Stimulated activated CD4-positive, alpha-beta T cell treated with anti-CD3 and anti-CD28 coated beads, Interleukin-12 subunit alpha, Interleukin-12 subunit beta, amount 100 ng/mL, for 24 hours (primary cell): ENCODE measurements around the gene APMAP.
"Not testable (repeated sequence)": the region's sequence is repeated elsewhere in the genome, so short reads cannot be mapped to it uniquely, and the experiment has no call there.

ENCODE experiments used
- DNase-seq, 2 experiments: peaks; one replicate each; pipeline ENCODE4 v3.0.0-alpha.2; 2020; ENCODE audit warnings: low read depth in 2 of 2

APMAP gene

DNA sequence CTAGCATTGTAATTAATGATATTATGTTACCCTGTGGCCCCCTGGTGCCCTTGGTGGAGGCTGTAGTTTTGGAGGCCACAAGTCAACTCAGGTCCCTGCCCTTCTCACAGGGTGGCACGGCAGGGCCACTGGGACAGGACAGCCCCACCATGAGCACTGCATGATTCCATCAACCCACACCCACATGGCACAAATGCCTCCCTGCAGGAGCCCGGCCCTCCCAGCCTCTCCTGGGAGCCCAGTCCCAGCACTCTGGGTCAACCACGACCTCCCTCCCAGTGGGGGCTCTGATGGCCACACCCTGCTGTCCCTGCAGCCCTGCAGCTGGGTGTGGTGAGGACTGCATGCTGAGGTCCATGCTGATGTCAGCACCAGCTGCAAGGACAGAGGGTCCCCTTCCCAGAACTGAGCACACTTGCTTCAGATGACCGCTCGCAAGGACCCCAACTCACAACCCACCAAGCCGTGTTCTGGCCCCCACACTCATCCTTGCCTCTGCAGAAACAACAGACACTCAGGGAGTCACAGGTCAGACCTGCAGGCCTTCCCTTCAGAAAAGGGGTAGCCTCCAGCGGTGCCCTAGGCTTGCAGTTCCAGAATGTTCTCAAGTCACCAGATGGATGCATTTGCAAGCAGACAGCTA, 59.2 kb downstream of the APMAP start:
- DNase-seq: no peak

DNA sequence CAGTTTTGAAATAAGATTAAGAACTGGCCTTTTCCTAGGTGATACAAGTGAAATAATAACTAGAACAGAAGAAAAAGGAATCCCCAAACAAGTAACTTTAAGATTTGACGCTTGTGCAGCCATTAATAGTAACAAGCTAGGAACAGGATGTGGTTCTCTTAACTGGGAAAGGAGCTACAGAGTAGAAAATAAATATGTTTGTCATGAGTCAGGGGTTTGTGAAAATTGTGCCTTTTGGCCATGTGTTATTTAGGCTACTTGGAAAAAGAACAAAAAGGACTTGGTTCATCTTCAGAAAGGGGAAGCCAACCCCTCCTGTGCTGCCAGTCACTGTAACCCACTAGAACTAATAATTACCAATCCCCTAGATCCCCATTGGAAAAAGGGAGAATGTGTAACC, 60.7 kb downstream of the APMAP start:
- DNase-seq: not testable (repeated sequence)

DNA sequence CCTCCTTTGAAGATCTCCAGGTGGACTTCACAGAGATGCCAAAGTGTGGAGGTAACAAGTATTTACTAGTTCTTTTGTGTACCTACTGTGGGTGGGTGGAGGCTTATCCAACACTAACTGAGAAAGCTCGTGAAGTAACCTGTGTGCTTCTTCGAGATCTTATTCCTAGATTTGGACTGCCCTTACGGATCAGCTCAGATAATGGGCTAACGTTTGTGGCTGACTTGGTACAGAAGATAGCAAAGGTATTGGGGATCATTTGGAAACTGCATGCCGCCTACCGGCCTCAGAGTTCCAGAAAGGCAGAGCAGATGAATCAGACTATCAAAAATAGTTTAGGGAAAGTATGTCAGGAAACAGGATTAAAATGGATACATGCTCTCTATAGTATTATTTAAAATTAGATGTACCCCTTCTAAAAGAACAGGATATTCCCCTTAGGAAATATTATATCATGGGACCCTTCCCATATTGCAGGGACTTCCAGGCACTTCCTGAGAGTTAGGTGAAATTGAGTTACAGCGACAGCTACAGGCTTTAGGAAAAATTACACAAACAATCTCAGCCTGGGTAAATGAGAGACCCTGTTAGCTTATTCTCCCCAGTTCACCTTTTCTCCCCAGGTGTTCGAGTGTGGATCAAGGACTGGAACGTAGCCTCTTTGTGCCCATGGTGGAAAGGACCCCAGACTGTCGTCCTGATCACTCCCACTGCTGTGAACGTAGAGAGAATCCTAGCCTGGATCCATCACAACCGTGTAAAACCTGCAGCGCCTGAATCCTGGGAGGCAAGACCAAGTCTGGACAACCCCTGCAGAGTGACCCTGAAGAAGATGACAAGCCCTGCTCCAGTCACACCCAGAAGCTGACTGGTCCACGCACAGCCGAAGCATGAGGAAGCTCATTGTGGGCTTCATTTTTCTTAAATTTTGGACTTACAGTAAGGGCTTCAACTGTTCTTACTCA, 61.5 kb downstream of the APMAP start:
- not testable (repeated sequence) for DNase-seq

DNA sequence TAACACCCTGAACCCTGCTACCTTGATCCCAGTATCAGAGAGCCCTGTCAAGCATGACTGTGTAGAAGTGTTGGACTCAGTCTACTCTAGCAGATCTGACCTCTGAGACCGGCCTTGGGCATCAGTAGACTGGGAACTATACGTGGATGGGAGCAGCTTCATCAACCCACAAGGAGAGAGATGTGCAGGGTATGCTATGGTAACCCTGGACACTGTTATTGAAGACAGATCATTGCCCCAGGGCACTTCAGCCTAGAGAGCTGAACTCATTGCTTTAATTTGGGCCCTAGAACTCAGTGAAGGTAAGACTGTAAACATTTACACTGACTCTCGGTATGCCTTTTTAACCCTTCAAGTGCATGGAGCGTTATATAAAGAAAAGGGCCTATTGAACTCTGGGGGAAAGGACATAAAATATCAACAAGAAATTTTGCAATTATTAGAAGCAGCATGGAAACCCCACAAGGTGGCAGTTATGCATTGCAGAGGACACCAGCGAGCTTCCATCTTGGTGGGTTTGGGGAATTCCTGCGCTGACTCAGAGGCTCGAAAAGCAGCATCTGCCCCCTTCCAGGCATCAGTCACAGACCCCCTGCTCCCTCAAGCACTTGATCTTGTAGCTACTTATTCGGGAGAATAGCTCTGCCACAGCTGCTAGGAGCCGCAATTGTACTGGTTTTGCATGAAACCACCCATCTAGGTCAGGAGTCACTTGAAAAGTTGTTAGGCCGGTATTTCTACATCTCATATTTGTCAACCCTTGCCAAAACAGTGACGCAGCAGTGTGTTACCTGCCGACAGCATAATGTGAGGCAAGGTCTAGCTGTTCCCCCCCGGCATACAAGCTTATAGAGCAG, 62.5 kb downstream of the APMAP start:
- not testable (repeated sequence) for DNase-seq

DNA sequence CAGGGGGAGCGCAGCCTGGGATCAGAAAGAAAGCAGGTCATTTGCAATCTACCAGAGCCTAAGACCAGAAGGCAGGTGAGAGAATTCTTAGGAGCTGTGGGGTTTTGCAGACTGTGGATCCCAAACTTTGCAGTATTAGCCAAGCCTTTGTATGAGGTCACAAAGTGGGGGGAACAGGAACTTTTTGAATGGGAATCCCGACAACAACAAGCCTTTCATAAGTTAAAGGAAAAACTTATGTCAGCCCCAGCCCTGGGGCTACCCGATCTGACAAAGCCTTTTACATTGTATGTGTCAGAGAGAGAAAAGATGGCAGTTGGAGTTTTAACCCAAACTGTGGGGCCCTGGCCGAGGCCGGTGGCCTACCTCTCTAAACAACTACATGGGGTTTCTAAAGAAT, 63.3 kb downstream of the APMAP start:
- DNase-seq: not testable (repeated sequence)

DNA sequence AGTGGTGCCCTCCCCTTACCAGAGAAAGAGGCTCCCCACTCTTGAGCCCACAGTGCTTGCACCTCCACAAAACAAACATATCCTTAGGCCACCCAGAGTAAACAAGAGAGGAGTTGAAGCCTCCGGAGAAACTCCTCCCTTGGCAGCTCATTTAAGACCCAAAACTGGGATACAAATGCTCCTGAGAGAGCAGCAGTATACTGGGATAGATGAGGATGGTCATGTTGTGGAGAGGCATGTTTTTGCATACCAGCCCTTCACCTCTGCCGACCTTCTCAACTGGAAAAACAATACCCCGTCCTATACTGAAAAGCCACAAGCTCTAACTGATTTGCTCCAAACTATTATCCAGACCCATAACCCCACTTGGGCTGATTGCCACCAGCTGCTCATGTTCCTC, 71.8 kb downstream of the APMAP start:
- not testable (repeated sequence) for DNase-seq

DNA sequence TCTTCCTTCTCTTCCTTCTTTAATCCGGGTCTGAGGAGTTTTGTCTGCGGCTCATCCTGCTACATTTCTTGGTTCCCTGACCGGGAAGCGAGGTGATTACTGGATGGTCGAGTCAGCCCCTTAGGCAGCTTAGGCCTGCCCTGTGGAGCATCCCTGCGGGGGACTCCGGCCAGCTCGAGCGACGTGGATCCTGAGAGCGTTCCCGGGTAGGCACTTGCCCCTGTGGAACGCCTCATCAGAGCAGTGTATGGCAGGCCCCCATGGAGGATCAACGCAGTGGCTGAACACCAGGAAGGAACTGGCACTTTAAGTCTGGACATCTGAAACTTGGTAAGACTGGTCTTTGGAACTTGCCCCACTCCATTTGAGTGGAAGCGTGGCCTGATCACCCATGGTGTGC, 72.9 kb downstream of the APMAP start:
- DNase-seq: not testable (repeated sequence)

DNA sequence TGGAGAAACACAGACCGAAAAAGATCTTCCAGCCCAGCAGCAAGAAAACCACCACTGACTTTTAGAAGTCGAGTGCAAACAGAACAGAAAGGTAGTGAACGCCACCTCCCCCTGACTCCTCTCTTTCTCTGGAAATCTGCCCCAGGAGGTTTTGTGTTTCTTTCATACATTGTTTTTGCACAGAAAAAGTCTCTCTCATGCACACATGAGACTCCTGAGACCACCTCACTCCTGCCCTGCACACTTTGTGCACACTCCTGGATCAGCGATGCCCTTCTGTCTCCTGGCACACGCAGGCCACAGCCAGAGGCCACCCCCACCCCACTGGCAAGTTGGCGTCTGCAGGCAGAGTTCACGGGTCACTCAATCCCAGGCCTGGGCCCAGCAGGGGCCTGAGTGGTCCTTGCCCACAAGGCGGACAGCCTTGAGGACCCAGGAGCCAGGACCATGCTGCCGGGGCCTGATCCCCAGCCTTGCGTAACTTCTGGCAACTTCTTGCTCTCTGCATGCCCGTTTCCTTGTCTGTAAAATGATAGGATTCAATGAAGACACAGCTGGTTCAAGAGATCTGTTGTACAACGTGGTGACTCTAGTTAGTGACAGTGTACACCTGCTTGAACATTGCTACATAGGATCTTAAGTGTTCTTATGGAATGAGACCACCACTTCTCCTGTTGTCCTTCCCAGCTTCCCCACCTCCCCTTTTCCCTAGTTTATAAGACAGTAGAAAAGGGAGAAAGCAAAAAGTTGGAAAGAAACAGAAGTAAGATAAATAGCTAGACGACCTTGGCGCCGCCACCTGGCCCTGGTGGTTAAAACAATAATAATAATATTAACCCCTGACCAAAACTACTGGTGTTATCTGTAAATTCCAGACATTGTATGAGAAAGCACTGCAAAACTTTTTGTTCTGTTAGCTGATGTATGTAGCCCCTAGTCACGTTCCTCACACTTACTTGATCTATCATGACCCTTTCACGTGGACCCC, 73.7 kb downstream of the APMAP start:
- DNase-seq: no peak

DNA sequence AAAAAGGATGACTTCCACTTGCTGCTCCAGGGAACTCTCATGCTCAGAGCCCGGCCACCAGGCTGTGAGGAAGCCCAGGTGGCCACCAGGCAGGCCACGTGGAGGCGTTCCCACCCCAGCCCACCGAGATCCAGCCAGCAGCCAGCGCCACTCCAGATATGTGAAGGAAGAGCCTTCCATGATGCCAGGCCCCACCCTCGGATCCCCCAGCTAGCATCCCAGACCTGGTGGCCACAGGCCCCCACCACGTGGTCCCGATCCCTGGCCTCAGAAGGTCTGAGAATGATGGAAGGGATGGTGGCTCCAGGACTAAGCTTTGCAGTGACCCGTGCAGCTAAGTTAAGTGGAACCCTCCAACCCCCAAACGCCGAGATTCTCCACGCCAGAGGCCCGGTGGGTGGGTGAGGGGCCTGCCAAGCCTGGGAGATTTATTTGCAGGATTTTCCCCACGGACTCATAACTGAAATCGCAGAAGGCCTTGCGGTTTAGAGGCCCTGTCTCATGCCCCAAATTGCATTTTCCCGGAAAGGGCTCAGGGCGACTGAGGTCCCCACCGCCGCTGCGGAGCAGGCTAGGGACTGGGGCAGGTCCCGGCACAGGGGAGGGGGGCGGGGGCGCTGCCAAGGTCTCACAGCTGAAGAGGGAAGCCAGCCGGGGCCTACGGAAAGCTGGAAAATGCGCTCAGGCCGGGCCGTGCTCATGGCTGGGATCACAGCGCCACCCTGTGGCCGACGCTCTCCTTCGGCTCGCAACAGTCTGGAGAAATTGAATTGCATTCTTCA, 74.6 kb downstream of the APMAP start:
- peak in 1 of 2 experiments; percentile 41 for DNase-seq

DNA sequence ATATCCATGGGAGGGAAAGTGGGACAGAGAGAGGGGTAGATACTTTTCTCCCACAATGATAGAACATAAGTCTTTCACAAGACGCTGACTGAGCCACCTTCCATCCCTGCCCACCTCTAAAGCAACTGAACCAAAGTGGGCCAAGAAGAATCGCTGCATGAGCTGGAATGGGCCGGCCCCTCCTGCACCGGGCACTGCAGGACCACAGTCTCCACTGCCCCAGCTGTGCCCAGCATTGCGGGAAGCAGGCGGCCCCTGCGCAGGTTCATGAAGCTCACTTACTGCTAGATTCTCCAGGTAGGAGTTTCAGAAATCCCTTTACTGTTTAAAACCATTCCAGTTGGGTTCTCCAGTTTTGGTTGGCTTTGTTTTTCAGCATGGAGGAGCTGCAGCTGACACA, 75.5 kb downstream of the APMAP start:
- no peak for DNase-seq

DNA sequence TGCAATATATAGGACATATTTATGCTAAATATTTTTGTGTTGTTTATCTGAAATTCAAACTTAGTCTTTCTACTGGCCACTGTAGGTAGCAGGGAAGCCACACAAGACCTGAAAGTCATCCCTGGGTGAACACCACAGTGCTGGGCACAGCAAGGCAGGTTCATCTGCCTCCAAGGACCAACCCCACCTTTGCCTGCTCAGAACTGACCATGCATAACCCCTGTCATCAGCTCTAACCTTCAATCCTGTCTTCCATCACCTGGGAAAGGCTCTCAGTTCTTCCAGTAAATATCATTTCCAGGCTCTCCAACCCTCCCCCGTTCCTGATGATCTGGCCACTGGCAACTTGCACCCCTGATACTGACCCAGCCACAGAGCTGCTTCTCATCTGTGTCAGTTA, 76.1 kb downstream of the APMAP start:
- DNase-seq: no peak

DNA sequence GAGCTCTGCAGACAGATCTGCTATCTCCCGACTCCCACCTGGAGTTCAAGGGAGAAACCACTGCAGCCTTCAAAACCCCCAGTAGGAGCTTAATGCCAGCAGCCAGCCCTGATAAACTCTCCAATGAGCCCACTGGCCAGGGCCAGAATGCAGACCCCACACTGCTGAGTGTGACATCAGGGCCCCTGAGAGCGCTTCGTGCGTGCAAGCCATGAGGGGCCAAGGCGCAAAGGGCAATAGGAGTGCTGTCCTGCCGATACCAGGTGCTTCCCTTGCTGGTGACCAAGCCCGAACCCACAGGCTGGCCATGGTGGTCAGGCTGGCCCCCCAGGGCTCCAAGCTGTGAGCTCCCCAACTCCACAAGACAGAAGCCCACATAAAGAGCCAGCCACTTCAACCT, 76.7 kb downstream of the APMAP start:
- DNase-seq: no peak

DNA sequence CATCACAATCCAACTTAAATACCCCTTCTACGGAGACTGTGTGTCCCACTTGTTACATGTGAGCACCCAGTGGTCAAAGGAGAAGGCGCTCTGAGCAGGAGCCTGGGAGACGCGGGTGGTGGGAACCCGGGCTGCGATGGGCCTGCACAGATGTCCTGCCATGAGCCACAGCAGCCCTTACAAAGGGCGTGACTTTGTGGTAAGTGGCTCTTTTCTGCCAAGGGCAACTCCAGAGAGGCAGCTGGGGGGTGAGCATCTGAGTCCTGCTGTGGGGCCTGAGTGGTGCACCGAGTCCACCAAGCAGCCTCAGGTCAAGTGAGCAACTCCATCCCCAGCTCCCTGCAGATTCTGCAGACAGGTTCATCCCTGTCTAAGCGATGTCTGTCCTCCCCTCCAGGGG, 77.1 kb downstream of the APMAP start:
- no peak for DNase-seq

DNA sequence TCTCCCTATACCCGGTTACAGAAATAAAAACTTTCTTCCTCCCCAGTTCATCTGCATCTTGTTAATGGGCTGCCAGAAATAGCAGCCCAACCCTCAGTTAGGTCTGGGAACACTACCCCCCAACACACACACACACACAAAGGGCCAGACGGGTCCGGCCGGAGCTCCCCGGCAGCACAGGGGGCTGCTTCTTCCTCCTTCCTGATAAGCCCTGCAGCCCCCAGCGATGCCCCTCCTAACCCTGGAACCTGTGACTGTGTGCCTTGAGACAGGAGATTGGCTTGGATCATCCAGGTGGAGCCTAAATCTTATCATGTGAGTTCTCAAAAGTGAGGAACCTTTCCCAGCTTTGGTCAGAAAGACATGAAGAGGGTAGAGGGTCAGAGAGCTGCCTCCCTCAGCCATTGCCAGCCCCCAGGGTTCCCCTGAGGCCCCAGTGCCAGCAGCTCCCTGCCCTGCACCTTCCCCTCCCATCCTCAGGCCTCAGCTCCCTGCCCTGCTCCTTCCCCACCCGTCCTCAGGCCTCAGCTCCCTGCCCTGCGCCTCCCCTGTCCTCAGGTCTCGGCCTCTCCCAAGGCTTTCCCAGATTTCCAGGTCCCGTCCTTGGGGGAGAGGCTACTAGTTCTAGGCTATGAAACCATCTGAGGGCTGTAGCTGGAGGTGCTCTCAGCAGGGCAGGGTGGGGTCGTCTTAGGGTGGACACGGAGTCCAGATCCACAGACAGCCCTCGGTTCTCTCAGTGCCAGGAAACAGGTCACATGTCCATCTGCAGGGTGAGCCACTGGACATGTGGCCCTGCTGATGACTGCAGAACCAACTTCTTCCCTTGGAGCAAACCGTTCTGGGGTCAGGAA, 77.9 kb downstream of the APMAP start:
- no peak for DNase-seq

DNA sequence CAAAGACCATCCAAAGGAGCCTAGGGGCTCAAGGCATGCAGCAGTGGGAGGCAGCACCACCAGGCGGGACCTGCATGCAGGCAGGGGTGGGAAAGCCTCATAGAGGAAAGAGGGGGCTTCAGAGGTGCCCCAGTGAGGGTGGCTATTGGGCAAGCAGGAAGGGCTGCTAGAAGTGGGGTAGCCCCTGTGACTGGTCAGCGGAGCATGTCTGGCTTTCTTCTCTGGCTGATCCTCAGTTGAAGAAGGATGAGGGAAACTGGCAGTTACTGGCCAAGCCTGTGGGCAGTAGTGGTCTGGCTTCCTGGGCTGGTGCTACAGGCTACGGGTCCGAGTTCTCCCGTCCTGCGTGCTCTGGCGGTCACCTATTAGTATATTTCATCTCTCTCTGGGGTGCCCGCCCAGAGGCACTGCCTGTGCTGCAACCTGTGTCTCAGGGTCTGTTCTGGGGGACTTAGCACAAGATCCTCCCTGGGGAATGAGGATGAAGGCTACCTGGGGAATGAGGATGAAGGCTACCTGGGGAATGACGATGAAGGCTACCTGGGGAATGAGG, 79.4 kb downstream of the APMAP start:
- no peak for DNase-seq
